Muscle of leg (tissue), 16 donors: ENCODE data around the gene C22orf42. TPM values are rescaled to one million over a fixed set of nuclear protein-coding genes. Genes with fewer than 3 reads are reported as not detected.

Experiments
- DNase-seq: peaks from one replicate; pipeline ENCODE4 v3.0.0; 2013
- H3K27ac ChIP-seq: one replicate; pipeline ENCODE4 v1.5.1; 2013; ENCODE audit warnings: mild to moderate bottlenecking, low read length, control low read depth
- H3K27me3 ChIP-seq: one replicate; pipeline ENCODE4 v1.6.1; 2013; ENCODE audit warnings: low read length; ENCODE audit not compliant: control insufficient read depth, insufficient read depth
- H3K36me3 ChIP-seq: one replicate; pipeline ENCODE4 v1.6.1; 2013; ENCODE audit warnings: low read length; ENCODE audit not compliant: control insufficient read depth, insufficient read depth
- H3K4me1 ChIP-seq: one replicate; pipeline ENCODE4 v1.6.1; 2013; ENCODE audit warnings: low read length; ENCODE audit not compliant: control insufficient read depth, insufficient read depth
- H3K4me3 ChIP-seq: one replicate; pipeline ENCODE4 v1.5.1; 2013; ENCODE audit warnings: low read length, control low read depth
- H3K9me3 ChIP-seq: replicated peaks from 2 replicates; pipeline ENCODE4 v1.6.1; 2013; ENCODE audit warnings: low read depth, low read length; ENCODE audit not compliant: control insufficient read depth
- WGBS: methylation state at CpG from one replicate; pipeline ENCODE4 v1.1.5; 2013; ENCODE audit warnings: missing lambda C conversion rate; ENCODE audit not compliant: insufficient coverage; 5-methylcytosine and 5-hydroxymethylcytosine counted together
- long read RNA-seq, 11 donors: transcript quantifications; one replicate each; lab custom pipeline, GENCODE V29; 2026
- polyA plus RNA-seq, 8 donors: library from polyadenylated mRNA; unstranded; fragments of 120-200 nt; gene quantifications; one replicate each; pipeline versions ENCODE4 v1.2.1 to v1.2.3, GENCODE V29; 2013; ENCODE audit warnings: inconsistent platforms in 1 of 8, low replicate concordance in 1 of 8; ENCODE audit not compliant: insufficient read length in 8 of 8, insufficient read depth in 1 of 8
- total RNA-seq: library from RNA; stranded (reverse); fragments of 120-200 nt; gene quantifications from one replicate; pipeline ENCODE4 v1.2.4, GENCODE V29; 2013

C22orf42 gene
- total RNA-seq: not detected
- not detected for polyA plus RNA-seq
- long read RNA-seq, donor 1: 0 reads
- long read RNA-seq, donor 2: 0 reads
- long read RNA-seq, donor 3: 0 reads
- long read RNA-seq, donor 4: 0 reads
- long read RNA-seq, donor 5: 0 reads
- long read RNA-seq, donor 6: 0 reads
- long read RNA-seq, donor 7: 0 reads
- long read RNA-seq, donor 8: 0 reads
- long read RNA-seq, donor 9: 0 reads
- long read RNA-seq, donor 10: 0 reads
- long read RNA-seq, donor 11: 0 reads

DNA sequence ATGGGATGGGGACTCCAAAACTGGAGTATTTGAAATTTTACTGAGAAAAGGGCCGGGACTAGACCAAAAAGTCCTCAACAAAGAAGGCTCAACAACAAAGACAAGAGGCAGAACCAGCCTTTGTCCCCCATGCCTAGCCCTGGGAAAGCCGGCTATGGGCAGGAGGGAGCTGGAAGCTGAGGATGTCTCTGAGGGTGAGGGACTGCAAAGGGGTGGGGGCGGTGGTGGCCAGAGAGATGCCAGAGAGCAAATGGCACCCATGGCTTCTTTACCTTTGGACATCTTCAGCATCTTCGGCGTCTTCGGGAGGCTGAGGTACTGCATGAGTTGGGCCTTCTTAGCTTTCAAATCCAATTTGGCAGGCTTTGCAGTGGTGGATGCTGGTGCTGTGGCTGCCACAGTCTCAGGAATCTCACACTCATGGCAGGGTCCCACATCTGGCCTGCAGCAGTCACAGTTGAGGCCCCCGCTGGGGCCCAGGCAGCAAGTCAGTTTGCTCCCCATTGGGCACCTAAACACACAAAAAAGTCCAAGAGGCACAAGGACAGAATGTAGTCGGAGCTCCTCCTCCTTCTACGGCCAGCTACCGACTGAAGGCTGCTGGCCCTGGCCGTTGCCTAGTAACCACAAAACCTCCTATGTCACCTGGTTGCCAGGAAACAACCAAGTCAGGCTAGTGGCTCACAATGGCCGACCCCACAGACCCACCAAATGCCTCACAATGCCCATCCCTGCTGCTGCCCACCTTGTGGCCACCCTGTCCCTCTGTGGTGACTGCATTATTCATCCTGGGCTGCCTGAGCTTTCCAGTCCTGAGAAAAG lies at the start of gene C22orf42:
Gene C22orf42 (minus strand): TSS at position 592 of the 822 bp plus-strand sequence. CDS start 88 bp downstream, at position 504.
- Histone ChIP-seq H3K27me3 (peaks cover 4% of the 10 kb centered on the region), H3K36me3 (no peaks in the 10 kb centered on the region), H3K4me1 (no peaks in the 10 kb centered on the region), H3K9me3 (no peaks in the 10 kb centered on the region), H3K4me3 (no peak within 1 kb of the TSS), H3K27ac (no peak within 1 kb of the TSS)
- 69% methylated on average over 11 of the region's 12 CpGs for WGBS
- no peak for DNase-seq

- H3K27me3 ChIP-seq: peaks cover 15% of the 10 kb centered on the region
- no peak overlapping the region for H3K27ac ChIP-seq
- peak; percentile 26 for DNase-seq
- H3K4me3 ChIP-seq: no peak overlapping the region
- no peaks in the 10 kb centered on the region for H3K4me1 ChIP-seq
- no peaks in the 10 kb centered on the region for H3K36me3 ChIP-seq
- 42% methylated on average over 2 of the region's 3 CpGs for WGBS
- H3K9me3 ChIP-seq: no peaks in the 10 kb centered on the region
Observed at GRCh38 chr22:32208681-32209080, 49.6 kb upstream of the C22orf42 start.

- WGBS: 69% methylated on average over 4 of the region's 4 CpGs
Observed at GRCh38 chr22:32207971-32208480, 48.9 kb upstream of the C22orf42 start.

GRCh38 chr22:32206774-32207758 lies 48.0 kb upstream of the C22orf42 start:
- no peak overlapping the region for H3K27ac ChIP-seq
- H3K9me3 ChIP-seq: no peaks in the 10 kb centered on the region
- no peak overlapping the region for H3K4me3 ChIP-seq
- peaks cover 31% of the 10 kb centered on the region for H3K27me3 ChIP-seq
- H3K36me3 ChIP-seq: no peaks in the 10 kb centered on the region
- H3K4me1 ChIP-seq: peaks cover 7% of the 10 kb centered on the region
- DNase-seq: no peak
- WGBS: 63% methylated on average over 17 of the region's 22 CpGs

More at GRCh38 chr22:32207971-32208480, 48.9 kb upstream of the C22orf42 start:
- H3K36me3 ChIP-seq: no peaks in the 10 kb centered on the region
- H3K27me3 ChIP-seq: peaks cover 22% of the 10 kb centered on the region
- DNase-seq: no peak
- H3K27ac ChIP-seq: no peak overlapping the region
- H3K9me3 ChIP-seq: no peaks in the 10 kb centered on the region
- H3K4me3 ChIP-seq: no peak overlapping the region
- H3K4me1 ChIP-seq: peaks cover 2% of the 10 kb centered on the region

DNA sequence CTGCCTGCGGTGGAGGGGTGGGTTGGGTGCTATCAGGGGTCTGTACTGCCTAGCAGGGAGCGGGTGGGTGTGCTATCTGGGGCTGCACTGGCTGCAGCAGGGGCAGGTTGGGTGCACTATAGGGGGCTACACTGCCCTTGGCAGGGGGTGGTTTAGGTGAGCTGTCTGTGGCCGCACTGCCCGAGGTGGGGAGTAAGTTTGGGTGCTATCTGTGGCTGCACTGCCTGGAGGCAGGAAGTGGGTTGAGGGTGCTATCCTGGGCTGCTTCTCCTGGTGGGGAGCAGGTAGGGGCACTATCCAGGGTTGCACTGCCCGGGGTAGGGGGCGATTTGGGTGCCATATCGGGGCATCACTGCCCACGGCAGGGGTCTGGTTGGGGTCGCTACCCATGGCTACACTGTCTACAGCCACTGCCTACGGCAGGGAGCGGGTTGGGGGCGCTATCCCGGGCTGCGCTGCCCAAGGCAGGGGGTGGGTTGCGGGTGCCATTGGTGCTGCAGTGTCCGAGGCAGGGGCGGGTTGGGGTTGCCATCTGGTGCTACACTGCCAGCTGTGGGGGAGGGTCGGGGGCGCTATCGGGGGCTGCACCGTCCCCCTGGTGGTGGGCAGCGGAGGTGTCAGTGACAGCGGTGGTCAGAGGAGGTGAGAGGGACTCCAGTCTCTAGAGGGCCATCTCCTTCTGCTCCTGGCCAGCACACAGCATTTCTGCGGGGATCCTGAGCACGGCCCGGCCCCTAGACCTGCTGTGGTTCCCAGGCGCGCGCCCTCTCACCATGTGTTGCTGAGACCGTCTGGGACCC lies 47.1 kb upstream of the C22orf42 start:
- Histone ChIP-seq H3K36me3 (no peaks in the 10 kb centered on the region), H3K27me3 (peaks cover 37% of the 10 kb centered on the region), H3K4me1 (peaks cover 7% of the 10 kb centered on the region), H3K4me3 (no peak overlapping the region), H3K9me3 (no peaks in the 10 kb centered on the region), H3K27ac (no peak overlapping the region)
- DNase-seq: no peak
- 89% methylated on average over 29 of the region's 30 CpGs for WGBS

DNA sequence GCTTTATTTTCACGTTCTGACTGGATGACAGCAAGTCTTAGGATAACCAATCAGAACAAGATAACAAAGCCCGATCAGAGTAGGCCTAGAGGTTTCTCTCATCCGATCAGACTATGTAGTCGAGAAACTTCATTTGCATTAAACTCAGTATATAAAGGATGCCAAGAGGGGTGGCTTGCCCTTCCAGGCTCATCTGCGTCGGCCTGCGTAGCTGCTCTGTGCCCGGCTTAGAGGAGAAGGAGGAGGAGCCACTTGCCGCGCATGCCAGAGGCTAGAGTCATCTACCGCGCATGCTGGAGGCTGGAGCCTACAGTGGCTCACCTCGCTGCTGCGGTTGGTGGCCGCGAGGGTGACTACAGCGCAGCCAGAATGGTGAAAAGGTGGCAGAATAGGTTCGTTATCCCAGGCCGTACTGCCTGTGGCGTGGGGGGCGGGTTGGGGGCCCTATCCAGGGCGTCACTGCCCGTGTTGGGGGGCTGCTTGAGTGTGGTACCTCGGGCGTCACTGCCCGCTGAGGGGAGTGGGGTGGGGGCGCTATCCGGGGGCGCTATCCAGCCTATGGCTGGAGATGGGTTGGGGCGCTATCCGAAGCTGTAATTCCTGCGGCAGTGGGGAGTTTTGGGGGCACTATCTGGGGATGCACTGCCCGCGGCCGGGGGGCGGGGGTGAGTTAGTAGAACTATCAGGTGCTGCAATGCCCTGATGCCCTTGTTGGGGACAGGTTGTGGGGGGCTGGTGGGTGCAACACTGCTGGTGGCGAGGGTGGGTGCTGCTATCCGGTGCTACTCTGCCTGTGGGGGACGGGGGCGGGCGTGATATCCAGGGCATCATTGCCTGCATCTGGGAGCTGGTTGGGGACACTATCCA lies 46.0 kb upstream of the C22orf42 start, which contains the start of gene RFPL2:
Gene RFPL2 (minus strand): TSS at position 218 of the 867 bp plus-strand sequence. CDS start 2,622 bp downstream, outside the sequence.
- no peak for DNase-seq
- WGBS: 78% methylated on average over 38 of the region's 41 CpGs
- peaks cover 7% of the 10 kb centered on the region for H3K4me1 ChIP-seq
- H3K27ac ChIP-seq: no peak within 1 kb of the TSS
- H3K27me3 ChIP-seq: peaks cover 39% of the 10 kb centered on the region
- no peak within 1 kb of the TSS for H3K4me3 ChIP-seq
- no peaks in the 10 kb centered on the region for H3K9me3 ChIP-seq
- H3K36me3 ChIP-seq: no peaks in the 10 kb centered on the region

DNA sequence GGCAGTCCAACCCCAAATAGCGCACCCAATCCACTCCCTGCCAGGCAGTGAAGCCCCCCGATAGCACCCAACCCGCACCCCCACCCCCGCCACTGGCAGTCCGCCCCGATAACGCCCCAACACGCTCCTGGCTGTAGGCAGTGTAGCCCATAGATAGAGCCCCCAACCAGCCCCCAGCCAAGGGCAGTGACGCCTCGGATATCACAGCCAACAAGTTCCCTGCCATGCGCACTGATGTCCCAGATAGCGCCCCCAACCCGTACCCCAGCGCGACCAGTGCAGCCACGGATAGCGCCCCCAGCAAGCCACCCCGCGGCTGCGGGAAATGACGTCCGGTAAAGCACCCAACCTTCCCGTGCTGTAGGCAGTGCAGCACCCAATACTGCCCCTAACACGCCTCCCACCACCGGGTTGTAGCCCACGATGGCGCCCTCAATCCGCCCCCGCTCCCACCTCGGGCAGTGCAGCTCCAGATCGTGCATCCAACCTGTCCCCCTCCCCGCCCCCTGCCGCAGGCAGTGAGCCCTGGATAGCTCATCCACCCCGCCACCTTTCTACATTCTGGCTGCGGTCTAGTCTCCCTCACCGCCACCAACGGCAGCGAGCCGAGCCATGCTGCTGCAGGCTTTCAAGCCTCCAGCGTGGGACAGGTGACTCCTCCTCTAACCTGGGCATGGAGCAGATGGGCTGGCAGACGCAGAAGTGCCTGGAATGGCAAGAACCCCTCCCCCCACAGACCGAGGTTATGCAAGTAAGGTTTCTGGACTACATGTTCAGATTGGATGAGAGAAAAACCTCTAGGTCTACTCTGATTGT lies 45.1 kb upstream of the C22orf42 start:
- DNase-seq: no peak
- H3K9me3 ChIP-seq: no peaks in the 10 kb centered on the region
- peaks cover 7% of the 10 kb centered on the region for H3K4me1 ChIP-seq
- no peak overlapping the region for H3K27ac ChIP-seq
- 49% methylated on average over 32 of the region's 42 CpGs for WGBS
- no peaks in the 10 kb centered on the region for H3K36me3 ChIP-seq
- H3K27me3 ChIP-seq: peaks cover 42% of the 10 kb centered on the region
- no peak overlapping the region for H3K4me3 ChIP-seq
